ENCODE measurements around the gene CLK3. TPM values are rescaled to one million over a fixed set of nuclear protein-coding genes. Genes with fewer than 3 reads are reported as not detected.

The CLK3 gene
- total RNA-seq, 1 donor from 2014 or later: 76.0 TPM

DNA sequence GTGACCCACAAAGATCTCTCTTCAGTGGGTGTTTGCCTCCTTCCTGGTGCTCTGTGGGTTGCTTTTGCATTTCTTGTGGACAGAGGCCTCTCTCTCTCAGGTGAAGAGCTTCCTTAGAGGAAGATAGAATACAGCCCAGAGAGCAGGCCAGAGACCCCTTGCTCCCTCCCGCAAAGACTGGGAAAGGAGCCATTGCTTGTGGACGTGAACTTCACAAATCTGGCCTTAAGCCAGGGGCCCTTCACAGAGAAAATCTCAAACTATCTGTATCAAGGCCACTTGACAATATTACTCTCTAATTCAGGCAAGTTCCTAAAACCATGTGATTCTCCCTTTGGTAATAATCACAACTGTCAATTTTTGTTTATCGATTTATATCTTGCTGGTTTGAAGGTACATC, 30.4 kb upstream of the CLK3 start:
- H3K4me3 Mint-ChIP-seq (ENCODE audit: low read depth): no peak overlapping the region

DNA sequence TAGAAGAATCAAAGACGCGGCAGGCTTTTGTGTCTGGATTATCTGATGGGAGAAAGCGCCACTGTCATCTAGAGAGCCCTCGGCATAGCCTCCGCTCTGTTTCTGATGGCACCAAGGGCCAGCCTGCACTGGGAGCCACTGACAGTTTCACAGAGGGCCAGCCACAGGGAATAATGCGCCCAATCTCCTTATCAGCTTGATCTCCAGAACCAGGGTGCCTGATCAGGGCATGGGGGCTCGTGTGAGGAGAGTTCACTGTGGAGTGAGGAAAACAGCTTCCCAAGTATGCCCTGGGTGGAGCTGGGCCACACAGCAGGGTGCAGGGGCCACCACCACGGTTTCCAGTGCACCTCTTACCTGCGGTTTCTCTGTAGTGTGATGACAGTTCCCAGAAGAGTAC, 29.8 kb upstream of the CLK3 start:
- peaks cover 20% of the 10 kb centered on the region for H3K4me1 Mint-ChIP-seq (ENCODE audit: low read depth)
- no peak for DNase-seq (ENCODE audit: low spot score, unreplicated experiment)
- TF ChIP-seq, protein P1, sequence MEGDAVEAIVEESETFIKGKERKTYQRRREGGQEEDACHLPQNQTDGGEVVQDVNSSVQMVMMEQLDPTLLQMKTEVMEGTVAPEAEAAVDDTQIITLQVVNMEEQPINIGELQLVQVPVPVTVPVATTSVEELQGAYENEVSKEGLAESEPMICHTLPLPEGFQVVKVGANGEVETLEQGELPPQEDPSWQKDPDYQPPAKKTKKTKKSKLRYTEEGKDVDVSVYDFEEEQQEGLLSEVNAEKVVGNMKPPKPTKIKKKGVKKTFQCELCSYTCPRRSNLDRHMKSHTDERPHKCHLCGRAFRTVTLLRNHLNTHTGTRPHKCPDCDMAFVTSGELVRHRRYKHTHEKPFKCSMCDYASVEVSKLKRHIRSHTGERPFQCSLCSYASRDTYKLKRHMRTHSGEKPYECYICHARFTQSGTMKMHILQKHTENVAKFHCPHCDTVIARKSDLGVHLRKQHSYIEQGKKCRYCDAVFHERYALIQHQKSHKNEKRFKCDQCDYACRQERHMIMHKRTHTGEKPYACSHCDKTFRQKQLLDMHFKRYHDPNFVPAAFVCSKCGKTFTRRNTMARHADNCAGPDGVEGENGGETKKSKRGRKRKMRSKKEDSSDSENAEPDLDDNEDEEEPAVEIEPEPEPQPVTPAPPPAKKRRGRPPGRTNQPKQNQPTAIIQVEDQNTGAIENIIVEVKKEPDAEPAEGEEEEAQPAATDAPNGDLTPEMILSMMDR (IDR thresholded peaks at IDR 0.05; ENCODE audit: unreplicated experiment): no peak
- H3K4me3 Mint-ChIP-seq (ENCODE audit: low read depth): no peak overlapping the region
- H3K27ac Mint-ChIP-seq: no peak overlapping the region
- no peaks in the 10 kb centered on the region for H3K27me3 Mint-ChIP-seq
- peaks cover 13% of the 10 kb centered on the region for H3K36me3 Mint-ChIP-seq (ENCODE audit: insufficient read depth)
- no peaks in the 10 kb centered on the region for H3K9me3 Mint-ChIP-seq (ENCODE audit: low read depth)

More for the DNA sequence above, 30.4 kb upstream of the CLK3 start:
- peaks cover 11% of the 10 kb centered on the region for H3K36me3 Mint-ChIP-seq (ENCODE audit: insufficient read depth)
- DNase-seq (ENCODE audit: low spot score, unreplicated experiment): no peak
- peaks cover 20% of the 10 kb centered on the region for H3K4me1 Mint-ChIP-seq (ENCODE audit: low read depth)
- H3K27me3 Mint-ChIP-seq: no peaks in the 10 kb centered on the region
- peak overlapping the region; percentile 69 for H3K27ac Mint-ChIP-seq
- TF ChIP-seq, protein P1 (IDR thresholded peaks at IDR 0.05; ENCODE audit: unreplicated experiment): no peak
- H3K9me3 Mint-ChIP-seq (ENCODE audit: low read depth): no peaks in the 10 kb centered on the region

DNA sequence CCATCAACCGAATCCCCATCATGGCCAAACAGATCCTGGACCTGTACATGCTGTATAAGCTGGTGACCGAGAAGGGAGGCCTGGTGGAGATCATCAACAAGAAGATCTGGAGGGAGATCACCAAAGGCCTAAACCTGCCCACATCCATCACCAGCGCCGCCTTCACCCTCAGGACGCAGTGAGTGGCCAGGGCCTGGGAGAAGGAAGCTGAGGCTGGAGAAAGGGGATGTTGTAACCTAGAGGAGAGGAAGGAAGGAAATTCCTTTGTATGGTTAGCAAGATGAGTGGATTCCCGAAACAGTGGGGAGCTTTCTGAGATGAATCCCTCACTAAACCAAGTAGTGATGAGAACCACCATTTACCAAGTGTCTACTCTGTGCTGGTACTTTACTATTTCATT, 25.8 kb upstream of the CLK3 start:
- TF ChIP-seq, protein P1 (IDR thresholded peaks at IDR 0.05; ENCODE audit: unreplicated experiment): no peak
- no peaks in the 10 kb centered on the region for H3K27me3 Mint-ChIP-seq
- H3K27ac Mint-ChIP-seq: no peak overlapping the region
- DNase-seq (ENCODE audit: low spot score, unreplicated experiment): no peak
- peaks cover 16% of the 10 kb centered on the region for H3K4me1 Mint-ChIP-seq (ENCODE audit: low read depth)
- H3K4me3 Mint-ChIP-seq (ENCODE audit: low read depth): no peak overlapping the region
- H3K9me3 Mint-ChIP-seq (ENCODE audit: low read depth): no peaks in the 10 kb centered on the region
- H3K36me3 Mint-ChIP-seq (ENCODE audit: insufficient read depth): peaks cover 22% of the 10 kb centered on the region

DNA sequence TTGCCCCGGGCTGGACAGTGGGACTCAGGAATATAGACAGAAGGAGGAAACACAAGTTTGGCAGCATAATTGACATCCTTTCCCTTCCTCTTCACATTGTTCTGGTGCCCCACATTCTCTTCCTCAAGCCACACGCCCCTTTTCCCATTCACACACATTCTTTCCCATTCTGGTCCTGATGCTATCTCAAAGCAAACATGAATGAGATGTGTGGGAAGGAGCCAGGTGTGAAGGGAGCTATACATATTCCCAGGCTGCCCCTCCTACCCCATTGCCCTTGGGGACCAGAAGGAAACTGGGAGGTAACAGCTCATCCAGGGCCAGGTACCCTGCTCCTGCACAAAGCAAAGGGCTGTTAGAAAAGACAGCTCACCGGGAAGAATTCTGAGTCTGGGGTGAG, 23.4 kb upstream of the CLK3 start:
- TF ChIP-seq, protein P1 (IDR thresholded peaks at IDR 0.05; ENCODE audit: unreplicated experiment): no peak
- Mint-ChIP-seq H3K36me3 (ENCODE audit: insufficient read depth) (peaks cover 20% of the 10 kb centered on the region), H3K4me3 (ENCODE audit: low read depth) (no peak overlapping the region), H3K27me3 (no peaks in the 10 kb centered on the region), H3K27ac (peak overlapping the region; percentile 67), H3K4me1 (ENCODE audit: low read depth) (peaks cover 15% of the 10 kb centered on the region), H3K9me3 (ENCODE audit: low read depth) (no peaks in the 10 kb centered on the region)
- no peak for DNase-seq (ENCODE audit: low spot score, unreplicated experiment)

DNA sequence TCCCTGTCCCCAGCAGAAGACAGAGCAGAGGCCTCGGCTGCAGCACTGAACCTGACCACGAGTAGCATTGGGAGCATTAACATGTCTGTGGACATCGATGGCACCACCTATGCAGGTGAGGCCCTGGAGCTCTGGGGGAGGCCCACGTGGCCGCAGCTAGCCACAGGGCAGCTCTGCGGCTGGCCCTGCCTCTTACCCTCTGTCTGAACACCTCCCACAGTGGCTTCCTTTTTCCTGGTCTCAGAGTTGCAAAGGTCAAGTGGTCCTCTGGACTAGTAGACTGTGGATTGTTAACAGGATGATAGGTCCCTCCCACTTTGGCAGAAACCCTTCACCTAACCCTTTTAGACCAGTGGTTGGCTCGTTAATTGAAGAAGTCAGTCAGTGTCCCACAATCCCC, 22.5 kb upstream of the CLK3 start:
- Mint-ChIP-seq H3K27me3 (no peaks in the 10 kb centered on the region), H3K36me3 (ENCODE audit: insufficient read depth) (peaks cover 23% of the 10 kb centered on the region), H3K27ac (no peak overlapping the region), H3K4me1 (ENCODE audit: low read depth) (peaks cover 18% of the 10 kb centered on the region), H3K9me3 (ENCODE audit: low read depth) (no peaks in the 10 kb centered on the region), H3K4me3 (ENCODE audit: low read depth) (no peak overlapping the region)
- no peak for DNase-seq (ENCODE audit: low spot score, unreplicated experiment)
- TF ChIP-seq, protein P1 (IDR thresholded peaks at IDR 0.05; ENCODE audit: unreplicated experiment): no peak

Measured in progenitor cell of endocrine pancreas (in vitro differentiated cells).